Gastroesophageal sphincter (tissue), 3 donors: Measurements from ENCODE around the gene RALA.

Experiments
- EP300 ChIP-seq: sonication (generic); formaldehyde crosslinking; IDR thresholded peaks from one replicate; pipeline ENCODE4 v1.6.1; 2017; ENCODE audit warnings: antibody characterized with exemption, mild to moderate bottlenecking
- POLR2A ChIP-seq, 2 donors: fragments of 450-650 bp; IDR thresholded peaks; one replicate each; pipeline ENCODE4 v1.6.1; 2017; ENCODE audit warnings: antibody characterized with exemption in 2 of 2, mild to moderate bottlenecking in 2 of 2, moderate library complexity in 1 of 2
- POLR2AphosphoS5 ChIP-seq: sonication (generic); formaldehyde crosslinking; IDR thresholded peaks from one replicate; pipeline ENCODE4 v1.6.1; 2017; ENCODE audit warnings: antibody characterized with exemption
- TF ChIP-seq, protein P1 (sequence below), 4 experiments: fragments of 200-600 bp in 2 of 4; fragments of 450-650 bp in 2 of 4; sonication (generic) in 1 of 4; IDR thresholded peaks; one replicate each; pipeline ENCODE4 v1.5.1; 2017 to 2019; ENCODE audit warnings: antibody characterized with exemption in 4 of 4, mild to moderate bottlenecking in 2 of 4, moderate library complexity in 2 of 4

DNA sequence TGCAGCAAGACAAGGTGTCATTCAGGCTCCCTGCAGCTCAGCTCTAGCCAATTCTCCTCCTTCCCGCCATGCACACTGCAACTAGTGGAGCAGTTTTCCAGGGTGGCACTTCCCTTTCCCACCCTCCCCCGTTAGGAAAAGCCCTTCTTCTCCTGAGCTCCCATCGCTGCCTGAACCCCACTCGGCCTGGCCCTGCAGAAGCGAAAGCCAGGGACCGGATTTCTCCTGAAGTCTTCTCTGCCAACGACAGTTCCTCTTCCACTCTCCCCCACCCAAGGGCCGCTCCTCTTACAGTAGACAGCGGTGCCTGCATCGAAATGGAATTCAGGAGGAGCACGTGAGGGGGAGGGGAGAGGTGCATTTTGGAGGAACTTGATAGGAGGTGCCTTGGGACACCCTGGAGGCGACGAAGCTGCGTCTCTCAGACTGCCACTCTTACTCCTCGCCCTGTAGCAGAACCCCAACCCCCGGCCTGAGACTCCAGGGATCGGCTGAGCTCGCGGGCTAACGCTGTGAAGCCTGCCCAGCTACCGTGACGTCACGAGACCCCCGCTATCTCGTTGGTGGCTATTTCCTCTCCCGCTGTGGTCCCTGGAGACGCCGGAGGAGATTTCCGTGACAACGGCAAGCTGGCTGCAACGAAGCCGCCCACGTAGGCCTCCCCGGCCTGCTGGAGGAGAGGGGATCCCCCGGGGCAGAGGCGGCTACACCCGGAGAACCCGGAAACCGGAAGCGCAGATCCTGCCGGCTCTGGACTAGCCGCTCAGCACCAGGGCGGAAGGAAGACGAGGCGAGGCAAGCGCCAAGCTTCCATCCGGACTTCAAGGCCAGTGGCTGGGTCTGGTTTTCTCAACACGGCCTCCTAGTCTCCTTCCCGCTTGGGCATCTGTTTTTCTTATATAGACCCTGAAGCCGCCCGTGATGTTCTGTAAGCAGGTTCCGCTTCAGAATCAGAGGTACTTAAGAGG lies 109.7 kb downstream of the RALA start:
- TF ChIP-seq, protein P1, sequence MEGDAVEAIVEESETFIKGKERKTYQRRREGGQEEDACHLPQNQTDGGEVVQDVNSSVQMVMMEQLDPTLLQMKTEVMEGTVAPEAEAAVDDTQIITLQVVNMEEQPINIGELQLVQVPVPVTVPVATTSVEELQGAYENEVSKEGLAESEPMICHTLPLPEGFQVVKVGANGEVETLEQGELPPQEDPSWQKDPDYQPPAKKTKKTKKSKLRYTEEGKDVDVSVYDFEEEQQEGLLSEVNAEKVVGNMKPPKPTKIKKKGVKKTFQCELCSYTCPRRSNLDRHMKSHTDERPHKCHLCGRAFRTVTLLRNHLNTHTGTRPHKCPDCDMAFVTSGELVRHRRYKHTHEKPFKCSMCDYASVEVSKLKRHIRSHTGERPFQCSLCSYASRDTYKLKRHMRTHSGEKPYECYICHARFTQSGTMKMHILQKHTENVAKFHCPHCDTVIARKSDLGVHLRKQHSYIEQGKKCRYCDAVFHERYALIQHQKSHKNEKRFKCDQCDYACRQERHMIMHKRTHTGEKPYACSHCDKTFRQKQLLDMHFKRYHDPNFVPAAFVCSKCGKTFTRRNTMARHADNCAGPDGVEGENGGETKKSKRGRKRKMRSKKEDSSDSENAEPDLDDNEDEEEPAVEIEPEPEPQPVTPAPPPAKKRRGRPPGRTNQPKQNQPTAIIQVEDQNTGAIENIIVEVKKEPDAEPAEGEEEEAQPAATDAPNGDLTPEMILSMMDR (IDR thresholded peaks at IDR 0.05), result no peak
- TF ChIP-seq POLR2A (IDR thresholded peaks at IDR 0.05) (peak in 1 of 2 donors; percentile 28), POLR2AphosphoS5 (peak; percentile 28), EP300 (no peak)
